OCI-LY1 (cell line): ENCODE data around the gene DCTN4.

Source experiments
- H2AFZ ChIP-seq: fragments of 200-600 bp; sonication (generic), shearing (Covaris generic); 2 replicates; pipeline ENCODE4 v1.6.0; 2014; ENCODE audit warnings: antibody characterized with exemption, mild to moderate bottlenecking, low read length
- H3F3A ChIP-seq: fragments of 200-600 bp; sonication (generic), shearing (Covaris generic); 2 replicates; pipeline ENCODE4 v1.6.0; 2014; ENCODE audit warnings: mild to moderate bottlenecking, antibody characterized with exemption, low read length, moderate library complexity; ENCODE audit not compliant: insufficient read depth
- H3K27ac ChIP-seq: fragments of 200-600 bp; sonication (generic); 2 replicates; pipeline ENCODE4 v1.5.1; 2014; ENCODE audit warnings: low read length, mixed run types, mild to moderate bottlenecking, low read depth; ENCODE audit not compliant: poor library complexity, severe bottlenecking
- H3K27me3 ChIP-seq: fragments of 200-600 bp; sonication (generic); 2 replicates; pipeline ENCODE4 v1.6.0; 2014; ENCODE audit warnings: antibody characterized with exemption, mild to moderate bottlenecking, low read length, moderate library complexity; ENCODE audit not compliant: insufficient read depth
- H3K36me3 ChIP-seq: fragments of 200-600 bp; sonication (generic); 2 replicates; pipeline ENCODE4 v1.6.1; 2014; ENCODE audit warnings: mild to moderate bottlenecking, antibody characterized with exemption, low read length, moderate library complexity, mixed read lengths; ENCODE audit not compliant: insufficient read depth
- H3K4me1 ChIP-seq: fragments of 200-600 bp; sonication (generic); 2 replicates; pipeline ENCODE4 v1.5.1; 2014; ENCODE audit warnings: mild to moderate bottlenecking, low read length, moderate library complexity; ENCODE audit not compliant: insufficient read depth, severe bottlenecking
- H3K4me2 ChIP-seq: fragments of 200-600 bp; sonication (generic), shearing (Covaris generic); 2 replicates; pipeline ENCODE4 v1.6.1; 2014; ENCODE audit warnings: low read length
- H3K4me3 ChIP-seq: fragments of 200-600 bp; sonication (generic); 2 replicates; pipeline ENCODE4 v1.5.1; 2014; ENCODE audit warnings: low read length, low read depth, mild to moderate bottlenecking, mixed read lengths; ENCODE audit not compliant: poor library complexity, severe bottlenecking
- H3K79me2 ChIP-seq: fragments of 200-600 bp; shearing (Covaris generic); 2 replicates; pipeline ENCODE4 v1.6.1; 2016; ENCODE audit warnings: mixed run types, low read length, mixed read lengths; ENCODE audit not compliant: insufficient read depth
- H3K9ac ChIP-seq: fragments of 200-600 bp; sonication (generic), shearing (Covaris generic); 2 replicates; pipeline ENCODE4 v1.6.1; 2014; ENCODE audit warnings: mild to moderate bottlenecking, low read length, mixed read lengths
- H3K9me2 ChIP-seq: fragments of 200-600 bp; sonication (generic), shearing (Covaris generic); 2 replicates; pipeline ENCODE4 v1.6.1; 2014; ENCODE audit warnings: low read depth, mild to moderate bottlenecking, low read length, mixed read lengths
- H3K9me3 ChIP-seq: fragments of 200-600 bp; shearing (Covaris generic); 2 replicates; pipeline ENCODE4 v1.6.1; 2014; ENCODE audit warnings: low read length, mixed read lengths
- H4K20me1 ChIP-seq: fragments of 200-600 bp; sonication (generic), shearing (Covaris generic); 2 replicates; pipeline ENCODE4 v1.6.0; 2016; ENCODE audit warnings: mild to moderate bottlenecking, low read length; ENCODE audit not compliant: insufficient read depth
- EZH2 ChIP-seq: fragments of 200-600 bp; sonication (generic), shearing (Covaris generic); IDR thresholded peaks from 2 replicates; pipeline ENCODE4 v1.8.0; 2017; ENCODE audit warnings: borderline replicate concordance, mixed run types, mild to moderate bottlenecking, antibody characterized with exemption, low read length, moderate library complexity, mixed read lengths
- TF ChIP-seq, protein P1 (sequence below): fragments of 200-600 bp; sonication (generic), shearing (Covaris generic); IDR thresholded peaks from 2 replicates; pipeline ENCODE4 v1.5.1; 2017; ENCODE audit warnings: mild to moderate bottlenecking, antibody characterized with exemption, low read length, moderate library complexity, mixed read lengths

The DCTN4 gene

DNA sequence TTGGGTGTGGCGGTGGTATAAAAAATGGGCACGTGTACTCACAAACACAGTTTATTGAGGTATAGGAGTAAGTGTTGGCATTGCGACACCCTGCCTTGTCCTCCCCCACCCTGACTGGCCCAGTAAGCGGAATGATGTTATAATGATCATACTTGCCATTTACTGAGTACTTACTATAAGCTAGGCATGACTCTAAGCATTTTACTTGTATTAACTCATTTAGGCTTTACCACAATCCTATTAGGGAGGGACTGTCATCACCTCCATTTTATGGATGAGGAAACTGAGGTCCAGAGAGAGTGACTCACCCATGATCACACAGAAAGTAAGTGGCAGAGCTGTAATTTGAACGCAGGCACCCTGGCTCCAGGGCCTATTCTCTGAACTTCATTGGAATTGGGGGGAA lies 22.0 kb upstream of the DCTN4 start:
- H3F3A ChIP-seq: no peaks in the 10 kb centered on the region
- H3K27me3 ChIP-seq: no peaks in the 10 kb centered on the region
- no peak overlapping the region for H3K4me3 ChIP-seq
- H3K27ac ChIP-seq: peak overlapping the region; percentile 60
- H2AFZ ChIP-seq: no peak overlapping the region
- no peaks in the 10 kb centered on the region for H3K9me3 ChIP-seq
- H3K79me2 ChIP-seq: no peaks in the 10 kb centered on the region
- no peaks in the 10 kb centered on the region for H4K20me1 ChIP-seq
- no peaks in the 10 kb centered on the region for H3K9me2 ChIP-seq
- no peak overlapping the region for H3K4me2 ChIP-seq
- H3K36me3 ChIP-seq: no peaks in the 10 kb centered on the region
- H3K4me1 ChIP-seq: peaks cover 12% of the 10 kb centered on the region
- no peak overlapping the region for H3K9ac ChIP-seq
- no peak for TF ChIP-seq EZH2
- TF ChIP-seq, protein P1, sequence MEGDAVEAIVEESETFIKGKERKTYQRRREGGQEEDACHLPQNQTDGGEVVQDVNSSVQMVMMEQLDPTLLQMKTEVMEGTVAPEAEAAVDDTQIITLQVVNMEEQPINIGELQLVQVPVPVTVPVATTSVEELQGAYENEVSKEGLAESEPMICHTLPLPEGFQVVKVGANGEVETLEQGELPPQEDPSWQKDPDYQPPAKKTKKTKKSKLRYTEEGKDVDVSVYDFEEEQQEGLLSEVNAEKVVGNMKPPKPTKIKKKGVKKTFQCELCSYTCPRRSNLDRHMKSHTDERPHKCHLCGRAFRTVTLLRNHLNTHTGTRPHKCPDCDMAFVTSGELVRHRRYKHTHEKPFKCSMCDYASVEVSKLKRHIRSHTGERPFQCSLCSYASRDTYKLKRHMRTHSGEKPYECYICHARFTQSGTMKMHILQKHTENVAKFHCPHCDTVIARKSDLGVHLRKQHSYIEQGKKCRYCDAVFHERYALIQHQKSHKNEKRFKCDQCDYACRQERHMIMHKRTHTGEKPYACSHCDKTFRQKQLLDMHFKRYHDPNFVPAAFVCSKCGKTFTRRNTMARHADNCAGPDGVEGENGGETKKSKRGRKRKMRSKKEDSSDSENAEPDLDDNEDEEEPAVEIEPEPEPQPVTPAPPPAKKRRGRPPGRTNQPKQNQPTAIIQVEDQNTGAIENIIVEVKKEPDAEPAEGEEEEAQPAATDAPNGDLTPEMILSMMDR: no peak

DNA sequence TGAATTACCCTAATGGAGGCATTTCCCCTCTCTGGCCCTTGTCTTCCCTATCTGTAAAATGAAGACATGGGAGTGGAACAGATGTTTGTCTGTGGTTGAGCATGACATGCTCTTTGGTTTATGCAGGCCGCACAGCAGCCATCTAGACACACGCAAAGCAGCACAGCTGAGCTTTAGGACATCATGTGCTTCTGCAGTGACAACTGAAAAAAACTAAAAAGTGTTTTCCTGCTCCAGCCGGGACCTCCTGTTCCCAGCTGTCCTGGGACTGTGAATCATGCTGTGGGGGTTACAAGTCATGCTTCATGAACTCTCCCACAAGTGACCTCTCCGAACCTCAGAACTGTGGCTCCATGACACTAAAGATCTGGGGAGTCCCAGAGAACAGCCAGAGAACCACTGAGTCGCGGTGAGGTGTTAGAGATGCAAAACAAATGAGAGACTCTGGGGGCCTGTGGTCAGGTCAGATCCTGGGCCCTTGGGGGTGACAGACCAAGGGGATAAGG lies 21.4 kb upstream of the DCTN4 start:
- Histone ChIP-seq H3K79me2 (no peaks in the 10 kb centered on the region), H3K9me2 (no peaks in the 10 kb centered on the region), H4K20me1 (no peaks in the 10 kb centered on the region), H3K9me3 (no peaks in the 10 kb centered on the region), H3K4me3 (no peak overlapping the region), H3K27ac (peak overlapping the region; percentile 60), H2AFZ (no peak overlapping the region), H3K9ac (no peak overlapping the region), H3K4me2 (no peak overlapping the region), H3F3A (no peaks in the 10 kb centered on the region), H3K27me3 (no peaks in the 10 kb centered on the region), H3K4me1 (peaks cover 12% of the 10 kb centered on the region), H3K36me3 (no peaks in the 10 kb centered on the region)
- TF ChIP-seq, protein P1: no peak
- no peak for TF ChIP-seq EZH2

DNA sequence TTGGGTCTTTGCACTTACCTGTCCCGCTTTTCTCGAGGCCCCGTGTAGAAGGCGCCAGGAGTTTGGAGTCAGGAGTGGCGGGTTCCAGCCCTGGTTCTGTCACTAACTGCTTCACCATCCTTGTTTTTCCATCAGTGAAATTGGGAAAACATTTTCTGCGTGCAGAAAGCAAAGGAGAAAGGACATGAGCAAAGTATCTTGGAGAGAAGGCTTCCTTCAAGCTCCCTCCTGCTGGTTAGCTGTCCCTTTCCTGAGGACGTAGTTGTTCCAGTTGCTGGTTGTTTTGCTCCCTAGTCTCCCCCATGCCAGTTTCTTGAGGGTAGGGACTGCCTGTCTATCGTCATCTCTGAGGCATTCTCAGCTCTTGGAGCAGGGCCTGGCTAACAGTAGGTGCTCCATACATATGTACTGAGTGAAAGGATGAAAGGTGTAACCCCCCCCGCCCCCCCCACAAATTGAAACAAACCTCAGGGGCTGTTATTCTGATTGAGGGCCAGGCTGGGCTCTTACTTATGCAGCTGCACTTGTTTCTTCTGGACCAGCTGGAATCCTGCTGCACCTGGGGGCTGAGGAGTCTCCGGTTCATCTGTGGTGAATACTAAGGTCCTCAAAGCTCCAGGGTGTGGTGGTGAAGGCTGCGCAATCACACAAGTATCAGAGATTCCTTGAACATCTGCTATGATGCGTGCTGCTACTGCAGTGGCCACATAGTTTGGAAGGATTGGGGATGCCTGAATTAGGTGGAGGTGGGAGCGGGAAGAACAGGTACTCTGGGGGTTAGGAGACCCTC lies 20.8 kb upstream of the DCTN4 start:
- Histone ChIP-seq H2AFZ (no peak overlapping the region), H3K27ac (peak overlapping the region; percentile 60), H3K9me2 (no peaks in the 10 kb centered on the region), H3K27me3 (no peaks in the 10 kb centered on the region), H3K36me3 (no peaks in the 10 kb centered on the region), H3F3A (no peaks in the 10 kb centered on the region), H4K20me1 (no peaks in the 10 kb centered on the region), H3K9me3 (no peaks in the 10 kb centered on the region), H3K9ac (no peak overlapping the region), H3K4me1 (peaks cover 12% of the 10 kb centered on the region), H3K4me3 (no peak overlapping the region), H3K79me2 (no peaks in the 10 kb centered on the region), H3K4me2 (no peak overlapping the region)
- no peak for TF ChIP-seq EZH2
- TF ChIP-seq, protein P1: no peak
